K562 (cell line): Measurements from ENCODE around the gene NRXN2. TPM values are rescaled to one million over a fixed set of nuclear protein-coding genes. Genes with fewer than 3 reads are reported as not detected.
A peak's percentile ranks its signal among the peaks of the same experiment; 100 is the strongest.

ENCODE experiments used
- CBFA2T2 ChIP-seq: fragments of 450-650 bp; conservative IDR thresholded peaks from 2 replicates; pipeline ENCODE4 v1.6.1; 2017; ENCODE audit warnings: mild to moderate bottlenecking
- CHD2 ChIP-seq: IDR thresholded peaks from 2 replicates; pipeline ENCODE4 v1.6.1; 2011; ENCODE audit warnings: low read depth, low read length
- POLR2A ChIP-seq: fragments of 450-650 bp; conservative IDR thresholded peaks from 2 replicates; pipeline ENCODE4 v1.6.1; 2016
- POLR2AphosphoS2 ChIP-seq: IDR thresholded peaks from 2 replicates; pipeline ENCODE4 v1.6.1; 2012; ENCODE audit warnings: low read length, improper control_type of control experiment
- POLR2B ChIP-seq: fragments of 450-650 bp; IDR thresholded peaks from 2 replicates; pipeline ENCODE4 v1.6.1; 2018; ENCODE audit warnings: low read depth; ENCODE audit not compliant: partially characterized antibody
- RBM14 ChIP-seq: fragments of 200-400 bp; formaldehyde crosslinking; IDR thresholded peaks from 2 replicates; pipeline ENCODE4 v1.6.1; 2018; ENCODE audit warnings: low read depth, mild to moderate bottlenecking, low read length, moderate library complexity, borderline replicate concordance; ENCODE audit not compliant: insufficient read depth
- ZFP36 ChIP-seq: fragments of 150-350 bp; IDR thresholded peaks from 2 replicates; pipeline ENCODE4 v1.6.1; 2018; ENCODE audit warnings: low read length, low read depth; ENCODE audit not compliant: partially characterized antibody
- ZKSCAN8 ChIP-seq: fragments of 200-800 bp; sonication (Bioruptor generic); IDR thresholded peaks from 2 replicates; pipeline ENCODE4 v1.6.1; 2016; ENCODE audit warnings: missing genetic modification characterization, missing compliant biosample characterization
- ZNF3 ChIP-seq: fragments of 250-450 bp; sonication (Bioruptor Pico); IDR thresholded peaks from 2 replicates; pipeline ENCODE4 v1.5.0; 2021; ENCODE audit warnings: mild to moderate bottlenecking, moderate library complexity
- ZNF384 ChIP-seq: IDR thresholded peaks from 2 replicates; pipeline ENCODE4 v1.6.1; 2012; ENCODE audit warnings: low read depth, low read length, improper control_type of control experiment
- ZNF717 ChIP-seq: fragments of 250-450 bp; sonication (Bioruptor Pico); IDR thresholded peaks from 2 replicates; pipeline ENCODE4 v1.5.0; 2021
- ZNF77 ChIP-seq: fragments of 250-450 bp; sonication (Bioruptor Pico); IDR thresholded peaks from 2 replicates; pipeline ENCODE4 v1.5.0; 2020
- ZSCAN29 ChIP-seq: fragments of 450-650 bp; IDR thresholded peaks from 2 replicates; pipeline ENCODE4 v1.6.1; 2017
- polyA plus RNA-seq, 8 experiments: library from polyadenylated mRNA; depleted of rRNA in 4 of 8; stranded (reverse) in 5 of 8; unstranded in 3 of 8; fragments of >200 nt; fragmentation: Nextera tagmentation in 2 of 8; fragmentation: Illumina TruSeq in 1 of 8; extraction: Ambion mirVana in 2 of 8; extraction: Trizol in 1 of 8; gene quantifications; 2 replicates each; pipeline versions ENCODE4 v1.2.1 to v1.2.3, GENCODE V29; 2011 to 2014; ENCODE audit warnings: inconsistent platforms in 1 of 8, missing spikeins in 1 of 8
- total RNA-seq, 7 experiments: library from RNA; depleted of rRNA in 6 of 7; stranded (reverse); fragments of >200 nt in 6 of 7; fragmentation: Illumina TruSeq in 2 of 7; extraction: Trizol in 2 of 7; gene quantifications; 2 replicates each; pipeline versions ENCODE4 v1.2.1 to v1.2.3, GENCODE V29; 2011 to 2021; ENCODE audit warnings: low replicate concordance in 1 of 7
- TF ChIP-seq, protein P1 (sequence below): fragments of 250-450 bp; sonication (Bioruptor Pico); IDR thresholded peaks from 2 replicates; pipeline ENCODE4 v1.5.1; 2021; ENCODE audit warnings: mild to moderate bottlenecking
- TF ChIP-seq, protein P2 (sequence below): sonication (generic); formaldehyde crosslinking; IDR thresholded peaks from 2 replicates; pipeline ENCODE4 v1.8.1; 2023; ENCODE audit warnings: mild to moderate bottlenecking, missing genetic modification reagents
- TF ChIP-seq, protein P3 (sequence below): conservative IDR thresholded peaks from 2 replicates; pipeline ENCODE4 v1.6.1; 2011; ENCODE audit warnings: low read depth, mild to moderate bottlenecking, low read length; ENCODE audit not compliant: control insufficient read depth
- TF ChIP-seq, protein P4 (sequence below): fragments of 450-650 bp; IDR thresholded peaks from 2 replicates; pipeline ENCODE4 v1.6.1; 2016
- TF ChIP-seq, protein P5 (sequence below): fragments of 450-650 bp; IDR thresholded peaks from 2 replicates; pipeline ENCODE4 v1.6.1; 2018; ENCODE audit not compliant: partially characterized antibody

NRXN2 gene
- total and polyA plus RNA-seq, 9 of the 15 experiments (the other 6 are each of a cell fraction or from before 2014, with no cell fraction given), result 0.07 to 0.47 (median 0.15) TPM; not detected in 4

DNA sequence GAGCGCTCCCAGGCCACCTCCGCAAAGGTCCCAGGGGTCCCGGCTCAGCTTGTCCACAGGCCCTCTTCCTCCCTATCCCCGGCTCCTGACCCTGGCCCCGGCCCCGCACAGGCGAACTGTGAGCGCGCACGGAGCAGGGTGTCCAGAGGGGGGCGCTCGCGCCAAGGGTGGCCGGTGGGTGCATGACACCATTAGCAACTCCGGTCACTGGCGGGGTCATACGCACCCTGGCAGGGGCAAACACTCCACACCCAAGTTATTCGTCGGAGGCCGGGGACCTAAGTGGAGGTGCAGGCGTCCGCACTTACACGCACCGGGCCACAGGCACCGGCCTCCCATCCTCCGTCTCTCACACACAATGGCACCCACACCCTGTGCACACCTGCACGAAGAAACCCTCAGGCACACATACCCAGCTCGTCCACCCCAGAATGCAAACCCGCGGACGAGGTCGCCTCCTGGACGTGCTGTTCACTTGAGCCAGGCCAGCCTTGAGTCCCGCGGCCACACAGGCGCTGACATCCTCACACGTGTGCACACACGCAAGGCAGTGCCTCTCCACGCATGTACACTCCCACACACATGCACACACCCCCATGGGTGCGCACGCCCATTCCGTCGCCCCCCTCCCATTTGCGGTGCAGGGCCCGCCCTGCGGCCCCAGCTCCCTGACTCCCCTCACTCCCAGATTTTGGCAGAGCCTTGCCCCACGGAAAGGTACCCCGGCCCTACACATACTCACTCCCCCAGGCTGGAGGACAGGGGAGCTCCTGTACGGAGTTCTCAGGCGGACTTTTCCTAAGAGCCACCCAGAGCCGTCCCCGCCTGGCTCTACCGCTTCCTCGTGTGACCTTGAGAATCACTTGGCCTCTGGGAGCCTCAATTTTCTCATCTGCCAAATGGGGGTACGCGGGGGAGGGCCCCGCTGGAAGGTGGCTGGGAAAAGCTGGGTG is 20.9 kb upstream of the NRXN2 start, which contains the start of gene RASGRP2 (continued):
- no peak for TF ChIP-seq ZKSCAN8
- TF ChIP-seq CHD2, result no peak
- TF ChIP-seq CBFA2T2, result no peak
- no peak for TF ChIP-seq ZNF77
- TF ChIP-seq, protein P1, sequence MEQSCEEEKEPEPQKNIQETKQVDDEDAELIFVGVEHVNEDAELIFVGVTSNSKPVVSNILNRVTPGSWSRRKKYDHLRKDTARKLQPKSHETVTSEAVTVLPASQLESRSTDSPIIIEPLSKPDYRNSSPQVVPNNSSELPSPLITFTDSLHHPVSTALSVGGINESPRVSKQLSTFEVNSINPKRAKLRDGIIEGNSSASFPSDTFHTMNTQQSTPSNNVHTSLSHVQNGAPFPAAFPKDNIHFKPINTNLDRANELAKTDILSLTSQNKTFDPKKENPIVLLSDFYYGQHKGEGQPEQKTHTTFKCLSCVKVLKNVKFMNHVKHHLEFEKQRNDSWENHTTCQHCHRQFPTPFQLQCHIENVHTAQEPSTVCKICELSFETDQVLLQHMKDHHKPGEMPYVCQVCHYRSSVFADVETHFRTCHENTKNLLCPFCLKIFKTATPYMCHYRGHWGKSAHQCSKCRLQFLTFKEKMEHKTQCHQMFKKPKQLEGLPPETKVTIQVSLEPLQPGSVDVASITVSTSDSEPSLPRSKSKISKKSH (CRISPR knock-in tag), result no peak
- TF ChIP-seq RBM14, result no peak
- TF ChIP-seq ZNF3 (CRISPR knock-in tag), result no peak
- TF ChIP-seq, protein P2, sequence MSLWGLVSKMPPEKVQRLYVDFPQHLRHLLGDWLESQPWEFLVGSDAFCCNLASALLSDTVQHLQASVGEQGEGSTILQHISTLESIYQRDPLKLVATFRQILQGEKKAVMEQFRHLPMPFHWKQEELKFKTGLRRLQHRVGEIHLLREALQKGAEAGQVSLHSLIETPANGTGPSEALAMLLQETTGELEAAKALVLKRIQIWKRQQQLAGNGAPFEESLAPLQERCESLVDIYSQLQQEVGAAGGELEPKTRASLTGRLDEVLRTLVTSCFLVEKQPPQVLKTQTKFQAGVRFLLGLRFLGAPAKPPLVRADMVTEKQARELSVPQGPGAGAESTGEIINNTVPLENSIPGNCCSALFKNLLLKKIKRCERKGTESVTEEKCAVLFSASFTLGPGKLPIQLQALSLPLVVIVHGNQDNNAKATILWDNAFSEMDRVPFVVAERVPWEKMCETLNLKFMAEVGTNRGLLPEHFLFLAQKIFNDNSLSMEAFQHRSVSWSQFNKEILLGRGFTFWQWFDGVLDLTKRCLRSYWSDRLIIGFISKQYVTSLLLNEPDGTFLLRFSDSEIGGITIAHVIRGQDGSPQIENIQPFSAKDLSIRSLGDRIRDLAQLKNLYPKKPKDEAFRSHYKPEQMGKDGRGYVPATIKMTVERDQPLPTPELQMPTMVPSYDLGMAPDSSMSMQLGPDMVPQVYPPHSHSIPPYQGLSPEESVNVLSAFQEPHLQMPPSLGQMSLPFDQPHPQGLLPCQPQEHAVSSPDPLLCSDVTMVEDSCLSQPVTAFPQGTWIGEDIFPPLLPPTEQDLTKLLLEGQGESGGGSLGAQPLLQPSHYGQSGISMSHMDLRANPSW (CRISPR knock-in tag), result no peak
- TF ChIP-seq POLR2A, result no peak
- TF ChIP-seq, protein P3, sequence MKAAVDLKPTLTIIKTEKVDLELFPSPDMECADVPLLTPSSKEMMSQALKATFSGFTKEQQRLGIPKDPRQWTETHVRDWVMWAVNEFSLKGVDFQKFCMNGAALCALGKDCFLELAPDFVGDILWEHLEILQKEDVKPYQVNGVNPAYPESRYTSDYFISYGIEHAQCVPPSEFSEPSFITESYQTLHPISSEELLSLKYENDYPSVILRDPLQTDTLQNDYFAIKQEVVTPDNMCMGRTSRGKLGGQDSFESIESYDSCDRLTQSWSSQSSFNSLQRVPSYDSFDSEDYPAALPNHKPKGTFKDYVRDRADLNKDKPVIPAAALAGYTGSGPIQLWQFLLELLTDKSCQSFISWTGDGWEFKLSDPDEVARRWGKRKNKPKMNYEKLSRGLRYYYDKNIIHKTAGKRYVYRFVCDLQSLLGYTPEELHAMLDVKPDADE, result peak; percentile 46
- no peak for TF ChIP-seq ZNF717 (CRISPR knock-in tag)
- TF ChIP-seq, protein P4, sequence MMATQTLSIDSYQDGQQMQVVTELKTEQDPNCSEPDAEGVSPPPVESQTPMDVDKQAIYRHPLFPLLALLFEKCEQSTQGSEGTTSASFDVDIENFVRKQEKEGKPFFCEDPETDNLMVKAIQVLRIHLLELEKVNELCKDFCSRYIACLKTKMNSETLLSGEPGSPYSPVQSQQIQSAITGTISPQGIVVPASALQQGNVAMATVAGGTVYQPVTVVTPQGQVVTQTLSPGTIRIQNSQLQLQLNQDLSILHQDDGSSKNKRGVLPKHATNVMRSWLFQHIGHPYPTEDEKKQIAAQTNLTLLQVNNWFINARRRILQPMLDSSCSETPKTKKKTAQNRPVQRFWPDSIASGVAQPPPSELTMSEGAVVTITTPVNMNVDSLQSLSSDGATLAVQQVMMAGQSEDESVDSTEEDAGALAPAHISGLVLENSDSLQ, result no peak
- TF ChIP-seq POLR2AphosphoS2, result no peak
- 0 out of 2 replicates have a peak, but pooled peaks have one; percentile 12 for TF ChIP-seq ZNF384
- TF ChIP-seq, protein P5, sequence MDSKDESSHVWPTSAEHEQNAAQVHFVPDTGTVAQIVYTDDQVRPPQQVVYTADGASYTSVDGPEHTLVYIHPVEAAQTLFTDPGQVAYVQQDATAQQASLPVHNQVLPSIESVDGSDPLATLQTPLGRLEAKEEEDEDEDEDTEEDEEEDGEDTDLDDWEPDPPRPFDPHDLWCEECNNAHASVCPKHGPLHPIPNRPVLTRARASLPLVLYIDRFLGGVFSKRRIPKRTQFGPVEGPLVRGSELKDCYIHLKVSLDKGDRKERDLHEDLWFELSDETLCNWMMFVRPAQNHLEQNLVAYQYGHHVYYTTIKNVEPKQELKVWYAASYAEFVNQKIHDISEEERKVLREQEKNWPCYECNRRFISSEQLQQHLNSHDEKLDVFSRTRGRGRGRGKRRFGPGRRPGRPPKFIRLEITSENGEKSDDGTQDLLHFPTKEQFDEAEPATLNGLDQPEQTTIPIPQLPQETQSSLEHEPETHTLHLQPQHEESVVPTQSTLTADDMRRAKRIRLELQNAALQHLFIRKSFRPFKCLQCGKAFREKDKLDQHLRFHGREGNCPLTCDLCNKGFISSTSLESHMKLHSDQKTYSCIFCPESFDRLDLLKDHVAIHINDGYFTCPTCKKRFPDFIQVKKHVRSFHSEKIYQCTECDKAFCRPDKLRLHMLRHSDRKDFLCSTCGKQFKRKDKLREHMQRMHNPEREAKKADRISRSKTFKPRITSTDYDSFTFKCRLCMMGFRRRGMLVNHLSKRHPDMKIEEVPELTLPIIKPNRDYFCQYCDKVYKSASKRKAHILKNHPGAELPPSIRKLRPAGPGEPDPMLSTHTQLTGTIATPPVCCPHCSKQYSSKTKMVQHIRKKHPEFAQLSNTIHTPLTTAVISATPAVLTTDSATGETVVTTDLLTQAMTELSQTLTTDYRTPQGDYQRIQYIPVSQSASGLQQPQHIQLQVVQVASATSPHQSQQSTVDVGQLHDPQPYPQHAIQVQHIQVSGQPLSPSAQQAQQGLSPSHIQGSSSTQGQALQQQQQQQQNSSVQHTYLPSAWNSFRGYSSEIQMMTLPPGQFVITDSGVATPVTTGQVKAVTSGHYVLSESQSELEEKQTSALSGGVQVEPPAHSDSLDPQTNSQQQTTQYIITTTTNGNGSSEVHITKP, result peak; percentile 54
- TF ChIP-seq ZFP36, result no peak
- no peak for TF ChIP-seq ZSCAN29
- TF ChIP-seq POLR2B, result no peak
